ENCODE results near the gene TSNAXIP1.

DNA sequence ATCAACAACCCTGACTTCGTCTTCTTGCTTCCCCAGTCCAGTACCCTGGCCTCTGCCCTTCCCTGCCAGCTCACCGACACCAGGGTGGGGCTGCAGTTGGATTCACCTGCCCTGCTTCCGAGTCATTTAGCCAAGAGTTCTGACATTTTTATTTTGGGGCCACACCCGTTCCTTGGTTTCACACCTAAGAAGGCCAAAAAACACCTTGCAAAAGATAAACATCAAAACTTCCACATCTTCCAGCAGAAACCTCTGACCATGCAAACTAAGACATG lies 45.8 kb upstream of the TSNAXIP1 start:
- TF ChIP-seq, protein P1, sequence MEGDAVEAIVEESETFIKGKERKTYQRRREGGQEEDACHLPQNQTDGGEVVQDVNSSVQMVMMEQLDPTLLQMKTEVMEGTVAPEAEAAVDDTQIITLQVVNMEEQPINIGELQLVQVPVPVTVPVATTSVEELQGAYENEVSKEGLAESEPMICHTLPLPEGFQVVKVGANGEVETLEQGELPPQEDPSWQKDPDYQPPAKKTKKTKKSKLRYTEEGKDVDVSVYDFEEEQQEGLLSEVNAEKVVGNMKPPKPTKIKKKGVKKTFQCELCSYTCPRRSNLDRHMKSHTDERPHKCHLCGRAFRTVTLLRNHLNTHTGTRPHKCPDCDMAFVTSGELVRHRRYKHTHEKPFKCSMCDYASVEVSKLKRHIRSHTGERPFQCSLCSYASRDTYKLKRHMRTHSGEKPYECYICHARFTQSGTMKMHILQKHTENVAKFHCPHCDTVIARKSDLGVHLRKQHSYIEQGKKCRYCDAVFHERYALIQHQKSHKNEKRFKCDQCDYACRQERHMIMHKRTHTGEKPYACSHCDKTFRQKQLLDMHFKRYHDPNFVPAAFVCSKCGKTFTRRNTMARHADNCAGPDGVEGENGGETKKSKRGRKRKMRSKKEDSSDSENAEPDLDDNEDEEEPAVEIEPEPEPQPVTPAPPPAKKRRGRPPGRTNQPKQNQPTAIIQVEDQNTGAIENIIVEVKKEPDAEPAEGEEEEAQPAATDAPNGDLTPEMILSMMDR (IDR thresholded peaks at IDR 0.05), result no peak
- TF ChIP-seq POLR2A (IDR thresholded peaks at IDR 0.05), result no peak
